ENCODE data around the gene TSHZ2.

- no peak for TF ChIP-seq PRDM15 (CRISPR knock-in tag; IDR thresholded peaks at IDR 0.05)
- no peak for TF ChIP-seq GABPB1 (CRISPR knock-in tag; IDR thresholded peaks at IDR 0.05)
- no peak for TF ChIP-seq CTCF (IDR thresholded peaks at IDR 0.05)
- no peak for TF ChIP-seq ATF2 (CRISPR knock-in tag; IDR thresholded peaks at IDR 0.05; ENCODE audit: borderline replicate concordance, low read depth)
- no peak for TF ChIP-seq E2F5 (CRISPR knock-in tag; IDR thresholded peaks at IDR 0.05)
- no peak for TF ChIP-seq NFE2L1 (CRISPR knock-in tag; IDR thresholded peaks at IDR 0.05)
- TF ChIP-seq RORB (CRISPR knock-in tag; IDR thresholded peaks at IDR 0.05) = no peak
- no peak for TF ChIP-seq STAT6 (CRISPR knock-in tag; conservative IDR thresholded peaks at IDR 0.05; ENCODE audit: low read depth)
- no peak for TF ChIP-seq MAX (CRISPR knock-in tag; IDR thresholded peaks at IDR 0.05)
- TF ChIP-seq JUN (CRISPR knock-in tag; IDR thresholded peaks at IDR 0.05) = no peak
- TF ChIP-seq MLX (CRISPR knock-in tag; IDR thresholded peaks at IDR 0.05) = no peak
- TF ChIP-seq SP1 (CRISPR knock-in tag; conservative IDR thresholded peaks at IDR 0.05) = no peak
Measured at GRCh38 chr20:53346335-53346648, 374.1 kb downstream of the TSHZ2 start.

Data from WTC11 (cell line).